HG03558 (cell line): Measurements from ENCODE around the gene ARMC7.
"Not testable (repeated sequence)": the region's sequence is repeated elsewhere in the genome, so short reads cannot be mapped to it uniquely, and the experiment has no call there.

ENCODE experiments used
- ATAC-seq: cut with Tn5 transposase; IDR thresholded peaks from one replicate; pipeline ENCODE4 v1.9.1; 2021; ENCODE audit warnings: moderate number of reproducible peaks; ENCODE audit not compliant: unreplicated experiment; ENCODE audit errors: extremely low read depth

Gene ARMC7

GRCh38 chr17:75109407-75110233 lies at the start of gene ARMC7:
ARMC7 (plus strand) TSS chr17:75109969; CDS start chr17:75110289, 320 bp downstream.
- peak; percentile 50 for ATAC-seq

DNA sequence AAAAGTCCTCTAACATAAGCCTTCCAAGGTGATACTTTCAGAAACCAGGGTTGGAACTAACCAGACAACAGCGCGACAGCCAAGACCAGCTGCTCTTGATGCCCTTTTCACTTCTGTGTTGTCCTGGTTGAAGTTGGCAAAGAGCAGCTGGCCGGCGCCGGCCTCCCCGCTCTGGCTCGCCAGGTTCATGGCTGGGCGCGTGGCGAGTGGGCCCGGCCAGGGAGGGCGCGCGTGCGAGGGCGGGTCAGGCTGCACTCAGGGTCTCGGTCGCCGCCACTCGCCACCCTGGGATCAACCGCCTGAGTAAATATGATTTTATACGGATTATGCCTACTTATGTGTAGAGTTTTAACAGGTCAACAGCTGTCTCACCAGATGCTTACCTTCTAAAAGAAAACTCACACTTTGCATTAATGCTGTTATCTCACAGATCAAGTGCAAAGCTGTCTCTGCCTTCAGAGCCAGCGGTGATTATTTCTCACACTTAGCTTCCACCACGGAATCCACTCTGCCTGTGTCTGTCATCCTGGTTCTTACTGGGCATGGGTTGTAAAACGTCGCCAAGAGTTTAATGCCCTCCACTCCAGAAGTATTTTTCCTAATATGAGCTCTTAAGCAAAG lies 49.2 kb upstream of the ARMC7 start:
- ATAC-seq: no peak

GRCh38 chr17:75061055-75061438 lies 48.7 kb upstream of the ARMC7 start:
- ATAC-seq: no peak

GRCh38 chr17:75061618-75062017 lies 48.2 kb upstream of the ARMC7 start:
- ATAC-seq: no peak

- no peak for ATAC-seq
These were observed 46.6 kb upstream of the ARMC7 start for GRCh38 chr17:75063201-75063600.

- no peak for ATAC-seq
These were observed 46.1 kb upstream of the ARMC7 start for GRCh38 chr17:75063626-75064025.

GRCh38 chr17:75064040-75064439 lies 45.7 kb upstream of the ARMC7 start:
- no peak for ATAC-seq

GRCh38 chr17:75064460-75064859 lies 45.3 kb upstream of the ARMC7 start:
- no peak for ATAC-seq

- ATAC-seq: no peak
These were observed 44.8 kb upstream of the ARMC7 start for GRCh38 chr17:75064867-75065561.

GRCh38 chr17:75065562-75066151 lies 44.1 kb upstream of the ARMC7 start:
- ATAC-seq: no peak

DNA sequence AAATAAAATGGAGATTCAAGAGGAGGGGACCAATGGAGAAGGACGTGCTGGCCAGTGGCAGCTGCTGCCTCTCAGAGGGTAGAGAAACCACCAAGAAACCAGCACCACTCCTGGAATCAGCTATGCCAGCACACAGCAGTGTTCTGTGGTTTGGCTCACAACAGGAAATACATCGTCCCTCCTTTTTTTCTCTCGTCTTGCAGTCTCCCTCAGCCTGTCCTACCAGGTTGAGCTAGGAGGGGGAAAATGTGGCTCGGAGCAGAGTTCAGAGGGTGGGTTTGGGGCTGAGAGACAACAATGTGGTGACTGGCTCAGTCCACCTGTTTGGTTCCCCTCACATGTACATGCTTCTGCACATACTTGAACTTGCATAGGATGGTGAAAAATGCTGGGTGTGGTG lies 41.9 kb upstream of the ARMC7 start:
- no peak for ATAC-seq

DNA sequence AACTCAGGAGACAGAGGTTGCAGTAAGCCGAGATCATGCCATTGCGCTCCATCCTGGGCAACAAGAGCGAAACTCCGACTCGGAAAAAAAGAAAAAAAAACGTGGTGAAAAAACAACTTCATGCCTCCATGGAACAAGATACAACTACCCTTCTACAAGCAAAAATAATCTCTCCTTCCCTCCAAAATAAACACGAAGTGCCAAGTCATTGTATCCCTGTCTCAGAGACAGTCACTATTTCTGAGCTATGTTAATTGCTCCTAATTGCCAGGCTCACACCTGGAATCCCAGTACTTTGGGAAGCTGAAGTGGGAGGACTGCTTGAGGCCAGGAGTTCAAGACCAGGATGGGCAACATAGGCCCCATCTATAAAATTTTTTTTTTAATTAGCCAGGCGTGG lies 41.0 kb upstream of the ARMC7 start:
- no peak for ATAC-seq

- ATAC-seq: no peak
These were observed 40.0 kb upstream of the ARMC7 start for GRCh38 chr17:75069783-75070182.

GRCh38 chr17:75071478-75072271 lies 38.1 kb upstream of the ARMC7 start:
- ATAC-seq: not testable (repeated sequence)

DNA sequence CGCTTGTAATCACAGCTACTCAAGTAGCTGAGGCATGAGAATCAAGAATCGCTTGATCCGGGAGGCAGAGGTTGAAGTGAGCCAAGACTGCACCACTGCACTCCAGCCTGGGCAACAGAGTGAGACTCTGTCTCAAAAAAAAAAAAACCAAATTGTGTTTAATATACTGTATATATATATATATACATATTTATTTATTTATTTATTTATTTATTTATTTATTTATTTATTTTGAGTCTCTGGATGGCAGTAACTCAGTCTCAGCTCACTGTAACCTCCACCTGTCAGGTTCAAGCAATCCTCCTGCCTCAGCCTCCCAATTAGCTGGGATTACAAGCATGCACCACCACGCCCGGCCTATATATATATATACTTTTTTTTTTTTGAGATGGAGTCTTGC lies 36.9 kb upstream of the ARMC7 start:
- not testable (repeated sequence) for ATAC-seq

DNA sequence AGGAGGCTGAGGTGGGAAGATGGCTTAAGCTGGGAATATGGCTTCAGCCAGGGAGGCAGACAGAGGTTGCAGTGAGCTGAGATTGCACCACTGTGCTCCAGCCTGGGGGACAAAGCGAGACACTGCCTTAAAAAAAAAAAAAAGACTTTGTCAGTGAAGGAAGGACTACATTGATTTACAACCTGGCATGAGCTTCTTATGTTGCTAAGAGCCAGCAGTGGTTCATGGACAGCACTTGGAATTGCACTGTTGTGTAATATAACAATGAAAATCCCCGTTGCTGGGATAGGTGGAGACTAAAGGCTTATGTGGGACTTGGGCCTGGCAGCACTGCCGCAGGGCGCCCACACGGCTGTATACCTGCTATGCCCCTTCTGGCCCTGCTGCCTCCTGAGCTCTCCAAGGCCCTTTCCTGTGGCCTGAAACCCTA lies 36.1 kb upstream of the ARMC7 start:
- no peak for ATAC-seq

GRCh38 chr17:75074532-75074931 lies 35.2 kb upstream of the ARMC7 start:
- no peak for ATAC-seq

GRCh38 chr17:75075597-75076336 lies 34.0 kb upstream of the ARMC7 start:
- no peak for ATAC-seq

DNA sequence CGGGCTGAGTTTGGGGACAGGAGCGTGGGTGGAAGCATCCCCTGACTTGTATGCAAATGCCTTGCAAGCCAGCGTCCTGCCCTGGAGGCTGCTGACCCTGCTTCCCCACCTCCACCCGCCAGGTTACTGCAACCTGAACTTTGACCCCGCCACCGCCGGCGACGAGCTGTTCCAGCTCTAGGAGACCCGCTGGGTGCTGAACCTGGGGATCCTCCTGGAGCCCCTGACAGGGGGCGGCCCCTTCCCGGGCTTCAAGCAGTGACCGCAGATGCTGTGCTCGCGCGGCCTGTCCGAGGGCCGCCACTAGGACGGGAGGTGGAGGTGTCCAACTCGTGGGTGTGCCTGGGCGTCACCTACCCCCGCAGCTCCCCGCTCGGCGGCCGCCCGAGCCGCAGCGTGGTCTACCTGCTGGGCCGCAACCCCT lies 32.7 kb upstream of the ARMC7 start:
- no peak for ATAC-seq
